ENCODE data around the gene LRSAM1.

The LRSAM1 gene

GRCh38 chr9:127508901-127509260 is 57.6 kb downstream of the LRSAM1 start:
- no peaks in the 10 kb centered on the region for H4K20me1 ChIP-seq (ENCODE audit: insufficient read depth, low read length)
- no peak for DNase-seq
- H2AFZ ChIP-seq (ENCODE audit: low read length): no peak overlapping the region
- H3K4me3 ChIP-seq (ENCODE audit: low read length): no peak overlapping the region
- no peaks in the 10 kb centered on the region for H3K36me3 ChIP-seq (replicated peaks; ENCODE audit: insufficient read depth, low read length)
- no peaks in the 10 kb centered on the region for H3K4me1 ChIP-seq (ENCODE audit: low read length)
- no peak overlapping the region for H3K27ac ChIP-seq (ENCODE audit: low read length)
- no peaks in the 10 kb centered on the region for H3K9me3 ChIP-seq (replicated peaks; ENCODE audit: insufficient read depth, low read length)
- no peak overlapping the region for H3K4me2 ChIP-seq (ENCODE audit: low read depth, low read length)
- no peak for TF ChIP-seq EZH2phosphoT487 (IDR thresholded peaks at IDR 0.05; ENCODE audit: low read length)
- TF ChIP-seq, protein P1, sequence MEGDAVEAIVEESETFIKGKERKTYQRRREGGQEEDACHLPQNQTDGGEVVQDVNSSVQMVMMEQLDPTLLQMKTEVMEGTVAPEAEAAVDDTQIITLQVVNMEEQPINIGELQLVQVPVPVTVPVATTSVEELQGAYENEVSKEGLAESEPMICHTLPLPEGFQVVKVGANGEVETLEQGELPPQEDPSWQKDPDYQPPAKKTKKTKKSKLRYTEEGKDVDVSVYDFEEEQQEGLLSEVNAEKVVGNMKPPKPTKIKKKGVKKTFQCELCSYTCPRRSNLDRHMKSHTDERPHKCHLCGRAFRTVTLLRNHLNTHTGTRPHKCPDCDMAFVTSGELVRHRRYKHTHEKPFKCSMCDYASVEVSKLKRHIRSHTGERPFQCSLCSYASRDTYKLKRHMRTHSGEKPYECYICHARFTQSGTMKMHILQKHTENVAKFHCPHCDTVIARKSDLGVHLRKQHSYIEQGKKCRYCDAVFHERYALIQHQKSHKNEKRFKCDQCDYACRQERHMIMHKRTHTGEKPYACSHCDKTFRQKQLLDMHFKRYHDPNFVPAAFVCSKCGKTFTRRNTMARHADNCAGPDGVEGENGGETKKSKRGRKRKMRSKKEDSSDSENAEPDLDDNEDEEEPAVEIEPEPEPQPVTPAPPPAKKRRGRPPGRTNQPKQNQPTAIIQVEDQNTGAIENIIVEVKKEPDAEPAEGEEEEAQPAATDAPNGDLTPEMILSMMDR (IDR thresholded peaks at IDR 0.05; ENCODE audit: low read length): no peak
- no peak for TF ChIP-seq EZH2 (optimal IDR thresholded peaks at IDR 0.05; ENCODE audit: low read depth, low read length)
- H3F3A ChIP-seq (ENCODE audit: insufficient read depth, low read length): no peaks in the 10 kb centered on the region
- no peak overlapping the region for H3K9ac ChIP-seq (ENCODE audit: low read length)
- no peaks in the 10 kb centered on the region for H3K79me2 ChIP-seq (ENCODE audit: low read length)
- H3K27me3 ChIP-seq (replicated peaks; ENCODE audit: insufficient read depth, low read length): no peaks in the 10 kb centered on the region
- no peaks in the 10 kb centered on the region for H3K9me2 ChIP-seq (replicated peaks; ENCODE audit: insufficient read depth, low read length)

DNA sequence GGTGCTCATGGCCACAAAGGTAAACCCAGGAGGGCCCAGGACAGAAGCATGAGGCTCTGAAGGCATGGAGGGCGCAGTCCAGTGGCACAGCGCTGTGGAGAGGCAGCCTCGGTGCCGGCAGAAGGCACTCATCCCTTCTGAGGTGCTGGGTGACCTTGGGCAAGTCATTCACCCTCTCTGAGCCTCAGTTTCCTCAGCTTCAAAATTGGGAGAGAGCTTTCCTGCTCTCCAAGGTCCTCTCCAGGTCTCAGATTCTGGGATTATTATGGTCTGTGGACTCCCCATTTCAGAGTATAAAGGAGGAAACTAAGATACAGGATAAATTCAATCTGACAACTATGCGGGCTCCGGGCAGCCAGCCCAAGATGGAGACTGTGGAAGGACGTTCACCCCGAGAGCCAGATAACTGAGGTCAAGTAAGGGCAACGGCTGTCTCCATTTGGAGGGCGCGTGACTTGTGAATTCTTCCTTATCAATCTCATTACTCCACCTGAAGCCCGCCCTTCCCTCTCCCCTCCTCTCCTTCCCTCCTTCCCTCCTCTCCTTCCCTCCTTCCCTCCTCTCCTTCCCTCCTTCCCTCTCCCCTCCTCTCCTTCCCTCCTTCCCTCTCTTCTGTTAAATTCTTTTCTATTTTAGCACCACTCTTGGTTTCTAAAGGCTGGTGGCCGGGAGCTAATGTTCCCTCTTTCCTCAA is 58.1 kb downstream of the LRSAM1 start:
- no peak overlapping the region for H3K9ac ChIP-seq (ENCODE audit: low read length)
- H3K27me3 ChIP-seq (replicated peaks; ENCODE audit: insufficient read depth, low read length): no peaks in the 10 kb centered on the region
- no peak overlapping the region for H2AFZ ChIP-seq (ENCODE audit: low read length)
- no peak overlapping the region for H3K27ac ChIP-seq (ENCODE audit: low read length)
- no peak overlapping the region for H3K4me2 ChIP-seq (ENCODE audit: low read depth, low read length)
- no peaks in the 10 kb centered on the region for H3K9me2 ChIP-seq (replicated peaks; ENCODE audit: insufficient read depth, low read length)
- no peak for DNase-seq
- no peaks in the 10 kb centered on the region for H3K4me1 ChIP-seq (ENCODE audit: low read length)
- H3F3A ChIP-seq (ENCODE audit: insufficient read depth, low read length): no peaks in the 10 kb centered on the region
- no peaks in the 10 kb centered on the region for H3K79me2 ChIP-seq (ENCODE audit: low read length)
- H3K4me3 ChIP-seq (ENCODE audit: low read length): no peak overlapping the region
- TF ChIP-seq EZH2 (optimal IDR thresholded peaks at IDR 0.05; ENCODE audit: low read depth, low read length): no peak
- no peak for TF ChIP-seq EZH2phosphoT487 (IDR thresholded peaks at IDR 0.05; ENCODE audit: low read length)
- TF ChIP-seq, protein P1 (IDR thresholded peaks at IDR 0.05; ENCODE audit: low read length): no peak
- H4K20me1 ChIP-seq (ENCODE audit: insufficient read depth, low read length): no peaks in the 10 kb centered on the region
- H3K9me3 ChIP-seq (replicated peaks; ENCODE audit: insufficient read depth, low read length): no peaks in the 10 kb centered on the region
- H3K36me3 ChIP-seq (replicated peaks; ENCODE audit: insufficient read depth, low read length): no peaks in the 10 kb centered on the region

DNA sequence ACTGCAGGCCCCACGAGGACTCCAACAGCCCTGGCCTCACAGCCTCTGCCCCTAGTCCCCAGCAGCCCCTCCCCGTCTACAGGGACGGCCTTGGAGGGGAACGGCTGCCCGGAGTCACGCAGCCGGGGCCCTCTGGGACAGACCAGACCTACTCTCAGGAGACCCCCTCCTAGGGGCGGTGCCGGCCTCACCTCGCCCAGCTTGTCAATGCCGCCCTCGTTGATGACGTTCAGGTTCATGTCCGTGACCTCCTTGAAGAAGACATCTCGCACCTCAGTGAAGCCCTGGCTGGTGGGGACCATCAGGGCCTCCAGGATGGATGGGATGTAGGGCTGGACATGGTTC is 58.6 kb downstream of the LRSAM1 start:
- no peak for DNase-seq
- TF ChIP-seq EZH2 (optimal IDR thresholded peaks at IDR 0.05; ENCODE audit: low read depth, low read length): no peak
- TF ChIP-seq, protein P1 (IDR thresholded peaks at IDR 0.05; ENCODE audit: low read length): no peak
- TF ChIP-seq EZH2phosphoT487 (IDR thresholded peaks at IDR 0.05; ENCODE audit: low read length): no peak
- H3K27me3 ChIP-seq (replicated peaks; ENCODE audit: insufficient read depth, low read length): no peaks in the 10 kb centered on the region
- H3K36me3 ChIP-seq (replicated peaks; ENCODE audit: insufficient read depth, low read length): no peaks in the 10 kb centered on the region
- no peaks in the 10 kb centered on the region for H3K4me1 ChIP-seq (ENCODE audit: low read length)
- H3K9me2 ChIP-seq (replicated peaks; ENCODE audit: insufficient read depth, low read length): no peaks in the 10 kb centered on the region
- no peak overlapping the region for H2AFZ ChIP-seq (ENCODE audit: low read length)
- H3K4me2 ChIP-seq (ENCODE audit: low read depth, low read length): no peak overlapping the region
- H3K4me3 ChIP-seq (ENCODE audit: low read length): no peak overlapping the region
- no peaks in the 10 kb centered on the region for H3K79me2 ChIP-seq (ENCODE audit: low read length)
- H3K9me3 ChIP-seq (replicated peaks; ENCODE audit: insufficient read depth, low read length): no peaks in the 10 kb centered on the region
- no peak overlapping the region for H3K9ac ChIP-seq (ENCODE audit: low read length)
- no peaks in the 10 kb centered on the region for H4K20me1 ChIP-seq (ENCODE audit: insufficient read depth, low read length)
- H3K27ac ChIP-seq (ENCODE audit: low read length): no peak overlapping the region
- no peaks in the 10 kb centered on the region for H3F3A ChIP-seq (ENCODE audit: insufficient read depth, low read length)

Measured in MM.1S (cell line).